IMR-90 (cell line): ENCODE results near the gene NCDN. TPM values are rescaled to one million over a fixed set of nuclear protein-coding genes. Genes with fewer than 3 reads are reported as not detected.

ENCODE experiments used
- ATAC-seq: fragments of 200-7000 bp; cut with Tn5 transposase; 2 replicates; pipeline ENCODE4 v1.9.1; 2020; ENCODE audit warnings: low read depth, mild to moderate bottlenecking, moderate library complexity
- BruUV-seq: library from RNA; stranded (reverse); fragments of 400-500 nt; replicated peaks from 2 replicates; lab custom pipeline; 2021; lab: Mats Ljungman, UMichigan
- CTCF ChIA-PET: fragments of 300-600 bp; formaldehyde crosslinking; extraction: SDS; loops from one replicate; lab custom pipeline; 2021; ENCODE audit warnings: antibody characterized with exemption; lab: Yijun Ruan, JAX
- POLR2A ChIA-PET: fragments of 300-600 bp; sonication (Branson Sonifier 250); formaldehyde crosslinking; loops from one replicate; lab custom pipeline; 2022; ENCODE audit warnings: antibody characterized with exemption; ENCODE audit not compliant: unreplicated experiment; lab: Charles Lee
- DNase-seq: peaks from one replicate; pipeline ENCODE4 v3.0.0; 2013
- H2AFZ ChIP-seq: replicated peaks from 2 replicates; pipeline ENCODE3; 2013; ENCODE audit warnings: low read length, mild to moderate bottlenecking; ENCODE audit not compliant: poor library complexity
- H2AK5ac ChIP-seq: 2 replicates; pipeline ENCODE4 v1.6.1; 2013; ENCODE audit warnings: low read depth, low read length, inconsistent platforms
- H2AK9ac ChIP-seq: replicated peaks from 2 replicates; pipeline ENCODE3; 2013; ENCODE audit warnings: mild to moderate bottlenecking, low read depth, low read length, moderate library complexity; ENCODE audit not compliant: poor library complexity
- H2BK120ac ChIP-seq: 2 replicates; pipeline ENCODE4 v1.6.1; 2013; ENCODE audit warnings: low read depth, low read length, inconsistent platforms
- H2BK15ac ChIP-seq: 3 replicates; pipeline ENCODE4 v1.6.1; 2013; ENCODE audit warnings: low read depth, low read length, inconsistent platforms
- H2BK20ac ChIP-seq: 2 replicates; pipeline ENCODE4 v1.6.1; 2013; ENCODE audit warnings: low read depth, mild to moderate bottlenecking, inconsistent platforms, low read length, moderate library complexity
- H2BK5ac ChIP-seq: 2 replicates; pipeline ENCODE4 v1.6.1; 2013; ENCODE audit warnings: mild to moderate bottlenecking, low read depth, low read length, inconsistent platforms; ENCODE audit not compliant: poor library complexity, severe bottlenecking
- H3K14ac ChIP-seq: replicated peaks from 2 replicates; pipeline ENCODE4 v1.6.1; 2013; ENCODE audit warnings: low read depth, low read length, inconsistent platforms
- H3K18ac ChIP-seq: 2 replicates; pipeline ENCODE4 v1.6.1; 2013; ENCODE audit warnings: low read depth, low read length, control low read depth
- H3K23ac ChIP-seq: 2 replicates; pipeline ENCODE4 v1.6.1; 2013; ENCODE audit warnings: low read depth, low read length, inconsistent platforms
- H3K27ac ChIP-seq: 2 replicates; pipeline ENCODE4 v1.5.1; 2013; ENCODE audit warnings: mild to moderate bottlenecking, control low read depth, low read length; ENCODE audit not compliant: insufficient read depth
- H3K27me3 ChIP-seq: 2 replicates; pipeline ENCODE4 v1.6.1; 2013; ENCODE audit warnings: low read length; ENCODE audit not compliant: control insufficient read depth, insufficient read depth
- H3K36me3 ChIP-seq: 2 replicates; pipeline ENCODE4 v1.6.1; 2013; ENCODE audit warnings: low read length, mixed read lengths; ENCODE audit not compliant: control insufficient read depth, insufficient read depth
- H3K4ac ChIP-seq: 2 replicates; pipeline ENCODE4 v1.6.1; 2013; ENCODE audit warnings: low read depth, low read length, inconsistent platforms
- H3K4me1 ChIP-seq: 2 replicates; pipeline ENCODE4 v1.6.1; 2013; ENCODE audit warnings: low read length, mixed read lengths; ENCODE audit not compliant: control insufficient read depth, insufficient read depth
- H3K4me2 ChIP-seq: 2 replicates; pipeline ENCODE4 v1.6.1; 2013; ENCODE audit warnings: low read depth, mild to moderate bottlenecking, control low read depth, low read length, moderate library complexity
- H3K4me3 ChIP-seq: 2 replicates; pipeline ENCODE4 v1.5.1; 2013; ENCODE audit warnings: low read depth, mild to moderate bottlenecking, control low read depth, low read length, moderate library complexity; ENCODE audit not compliant: insufficient read depth
- H3K56ac ChIP-seq: 2 replicates; pipeline ENCODE4 v1.6.1; 2013; ENCODE audit warnings: low read length, inconsistent platforms; ENCODE audit not compliant: insufficient read depth; ENCODE audit errors: extremely low read depth
- H3K79me1 ChIP-seq, 2 experiments: 2 replicates each; pipeline ENCODE4 v1.6.1; 2013; ENCODE audit warnings: low read length in 2 of 2, inconsistent platforms in 1 of 2, low read depth in 1 of 2
- H3K9ac ChIP-seq: 2 replicates; pipeline ENCODE4 v1.6.1; 2013; ENCODE audit warnings: low read depth, low read length, control low read depth
- H3K9me1 ChIP-seq: 2 replicates; pipeline ENCODE4 v1.6.1; 2013; ENCODE audit warnings: low read length, inconsistent platforms; ENCODE audit not compliant: insufficient read depth
- H3K9me3 ChIP-seq: 2 replicates; pipeline ENCODE4 v1.6.1; 2013; ENCODE audit warnings: low read length; ENCODE audit not compliant: control insufficient read depth, insufficient read depth
- H4K20me1 ChIP-seq: 2 replicates; pipeline ENCODE4 v1.6.1; 2013; ENCODE audit warnings: low read length, inconsistent platforms; ENCODE audit not compliant: insufficient read depth
- H4K5ac ChIP-seq: 2 replicates; pipeline ENCODE4 v1.6.1; 2013; ENCODE audit warnings: mild to moderate bottlenecking, low read depth, low read length, control low read depth
- H4K8ac ChIP-seq, 2 experiments: 2 replicates each; pipeline ENCODE4 v1.6.1; 2013; ENCODE audit warnings: low read depth in 2 of 2, low read length in 2 of 2, control low read depth in 1 of 2, inconsistent platforms in 1 of 2
- H4K91ac ChIP-seq: 2 replicates; pipeline ENCODE4 v1.6.1; 2013; ENCODE audit warnings: low read depth, low read length, inconsistent platforms; ENCODE audit not compliant: insufficient read depth
- BHLHE40 ChIP-seq: fragments of 150-350 bp; IDR thresholded peaks from 2 replicates; pipeline ENCODE4 v1.6.1; 2016; ENCODE audit warnings: mild to moderate bottlenecking, low read depth, low read length
- CEBPB ChIP-seq: IDR thresholded peaks from 2 replicates; pipeline ENCODE4 v1.6.1; 2012; ENCODE audit warnings: low read depth, low read length, improper control_type of control experiment
- CHD1 ChIP-seq: IDR thresholded peaks from 2 replicates; pipeline ENCODE4 v1.6.1; 2012; ENCODE audit warnings: low read depth, low read length, improper control_type of control experiment
- CTCF ChIP-seq: conservative IDR thresholded peaks from 2 replicates; pipeline ENCODE4 v1.5.1; 2012; ENCODE audit warnings: mild to moderate bottlenecking, low read depth, low read length, improper control_type of control experiment
- ELK1 ChIP-seq: fragments of 150-350 bp; IDR thresholded peaks from 2 replicates; pipeline ENCODE4 v1.6.1; 2016; ENCODE audit warnings: low read depth, mild to moderate bottlenecking, low read length, moderate library complexity, borderline replicate concordance
- MAZ ChIP-seq: IDR thresholded peaks from 2 replicates; pipeline ENCODE4 v1.6.1; 2012; ENCODE audit warnings: low read depth, mild to moderate bottlenecking, low read length, improper control_type of control experiment, moderate library complexity, borderline replicate concordance
- NFE2L2 ChIP-seq: fragments of 150-350 bp; IDR thresholded peaks from 2 replicates; pipeline ENCODE4 v1.6.1; 2016; ENCODE audit warnings: low read depth, mild to moderate bottlenecking, low read length
- RAD21 ChIP-seq: IDR thresholded peaks from 2 replicates; pipeline ENCODE4 v1.6.1; 2012; ENCODE audit warnings: low read length, improper control_type of control experiment
- USF2 ChIP-seq: fragments of 150-350 bp; IDR thresholded peaks from 2 replicates; pipeline ENCODE4 v1.6.1; 2017; ENCODE audit warnings: mild to moderate bottlenecking, antibody characterized with exemption, low read length, low read depth
- WGBS, 2 experiments: methylation state at CpG; one replicate each; pipeline versions ENCODE4 v1.1.5 to v1.1.7; 2013; ENCODE audit warnings: missing lambda C conversion rate in 2 of 2; ENCODE audit not compliant: insufficient read length in 1 of 2; ENCODE audit errors: extremely low coverage in 2 of 2; 5-methylcytosine and 5-hydroxymethylcytosine counted together
- dilution Hi-C: fragments of 300-500 bp; cut with HindIII; formaldehyde crosslinking; loops from one replicate; pipeline ENCODE4 v1.14.3; 2018; ENCODE audit warnings: low sequenced_read_pairs; ENCODE audit not compliant: unreplicated experiment
- in situ Hi-C: fragments of 300-500 bp; cut with MboI; formaldehyde crosslinking; loops from 3 replicates; pipeline ENCODE4 v1.14.3; 2019; ENCODE audit warnings: low sequenced_read_pairs, inconsistent platforms, mixed read lengths
- intact Hi-C: fragments of 100-400 bp; cut with micrococcal nuclease; formaldehyde crosslinking; loops from 2 replicates; pipeline ENCODE4 v1.10.0; 2022
- polyA plus RNA-seq, 3 experiments: library from polyadenylated mRNA; depleted of rRNA; stranded (reverse); fragments of >200 nt; gene quantifications; 2 replicates each; pipeline ENCODE4 v1.2.3, GENCODE V29; 2012; ENCODE audit warnings: low replicate concordance in 1 of 3
- total RNA-seq: library from RNA; depleted of rRNA; stranded (reverse); fragments of >200 nt; gene quantifications from 2 replicates; pipeline ENCODE4 v1.2.3, GENCODE V29; 2012

The NCDN gene
- total and polyA plus RNA-seq, 2 of the 4 experiments (the other 2 are of a cell fraction) = 10.0 to 38.8 TPM

GRCh38 chr1:35574125-35574654, 16.6 kb downstream of the NCDN start (continued):
- no peak for TF ChIP-seq ELK1

GRCh38 chr1:35574655-35575415, 17.2 kb downstream of the NCDN start:
- TF ChIP-seq MAZ (no peak), RAD21 (no peak), ELK1 (no peak), CEBPB (no peak), BHLHE40 (no peak), CHD1 (no peak), NFE2L2 (no peak), CTCF (no peak), USF2 (no peak)
- Histone ChIP-seq H3K4me1 (peaks cover 1% of the 10 kb centered on the region; the same call in 1 of the 2 replicates), H2BK20ac (no peak overlapping the region), H4K20me1 (no peaks in the 10 kb centered on the region), H3K18ac (no peak overlapping the region), H3K79me1 (no peaks in the 10 kb centered on the region), H2BK15ac (no peak overlapping the region), H2BK120ac (no peak overlapping the region), H3K36me3 (no peaks in the 10 kb centered on the region), H3K9me3 (no peaks in the 10 kb centered on the region), H2AK5ac (no peak overlapping the region), H3K27me3 (peaks cover 51% of the 10 kb centered on the region), H3K23ac (no peak overlapping the region), H3K4me3 (no peak overlapping the region), H2AK9ac (peak overlapping the region; percentile 28), H2BK5ac (no peak overlapping the region), H3K27ac (no peak overlapping the region), H3K4me2 (no peak overlapping the region), H3K9ac (no peak overlapping the region), H3K56ac (no peak overlapping the region), H2AFZ (peak overlapping the region; percentile 42), H4K5ac (no peak overlapping the region), H4K8ac (no peak overlapping the region), H4K91ac (no peak overlapping the region), H3K9me1 (no peaks in the 10 kb centered on the region), H3K4ac (no peak overlapping the region), H3K14ac (no peak overlapping the region)
- CTCF ChIA-PET = no interaction called here
- POLR2A ChIA-PET = no interaction called here
- dilution Hi-C loops = no loop called here
- 82% methylated on average over 20 of the region's 30 CpGs; no CpG with 5 or more reads in 1 of the 2 experiments for WGBS, 2 experiments
- no peak for DNase-seq
- BruUV-seq = no TSS peak
- intact Hi-C loops = no loop called here
- ATAC-seq = no peak
- in situ Hi-C loops = loop anchor here (5.0 kb wide), 1 partner anchor 197 kb away; no protein-coding TSS in a partner anchor
